Right forelimb (tissue), 1 donor: ENCODE measurements around the gene ONECUT1.

Experiments used
- DNase-seq: peaks from one replicate; pipeline ENCODE4 v3.0.0-alpha.2; 2018

The ONECUT1 gene

GRCh38 chr15:52730594-52730993 lies 59.5 kb downstream of the ONECUT1 start:
- DNase-seq = no peak

GRCh38 chr15:52730173-52730572 lies 60.0 kb downstream of the ONECUT1 start:
- DNase-seq = no peak

- DNase-seq = no peak
Observed at GRCh38 chr15:52728899-52729298, 61.2 kb downstream of the ONECUT1 start.

GRCh38 chr15:52727815-52728214 lies 62.3 kb downstream of the ONECUT1 start:
- no peak for DNase-seq

GRCh38 chr15:52726195-52726594 lies 63.9 kb downstream of the ONECUT1 start:
- no peak for DNase-seq

GRCh38 chr15:52718551-52718950 lies 71.6 kb downstream of the ONECUT1 start:
- no peak for DNase-seq

GRCh38 chr15:52717924-52718323 lies 72.2 kb downstream of the ONECUT1 start:
- DNase-seq = no peak

GRCh38 chr15:52717481-52717880 lies 72.7 kb downstream of the ONECUT1 start:
- DNase-seq = no peak

GRCh38 chr15:52716536-52716935 lies 73.6 kb downstream of the ONECUT1 start:
- DNase-seq = no peak

GRCh38 chr15:52715411-52715810 lies 74.7 kb downstream of the ONECUT1 start:
- no peak for DNase-seq

- no peak for DNase-seq
Observed at GRCh38 chr15:52714968-52715367, 75.2 kb downstream of the ONECUT1 start.

GRCh38 chr15:52710708-52711389 lies 79.3 kb downstream of the ONECUT1 start:
- no peak for DNase-seq

- no peak for DNase-seq
Observed at GRCh38 chr15:52710050-52710707, 80.0 kb downstream of the ONECUT1 start.

- DNase-seq = no peak
Observed at GRCh38 chr15:52709187-52709981, 80.8 kb downstream of the ONECUT1 start.
